Small intestine (tissue), 7 donors: Measurements from ENCODE around the gene AUTS2. TPM values are rescaled to one million over a fixed set of nuclear protein-coding genes. Genes with fewer than 3 reads are reported as not detected.

Experiments
- DNase-seq, 2 donors: peaks; one replicate each; pipeline versions ENCODE4 v3.0.0 to v3.0.0-alpha.2; 2013
- FAIRE-seq: peaks from 2 replicates; lab custom pipeline; 2012; peaks lifted over from hg19 to GRCh38; lab: Jason Lieb, UNC
- H3K27ac ChIP-seq, 3 donors: one replicate each; pipeline ENCODE4 v1.5.1; 2013; ENCODE audit warnings: low read length in 2 of 3, mild to moderate bottlenecking in 2 of 3, control low read depth in 1 of 3, inconsistent platforms in 1 of 3, low read depth in 1 of 3, moderate library complexity in 1 of 3
- H3K27me3 ChIP-seq, 3 donors: one replicate each; pipeline ENCODE4 v1.6.1; 2013; ENCODE audit warnings: low read length in 3 of 3, inconsistent platforms in 1 of 3; ENCODE audit not compliant: control insufficient read depth in 3 of 3, insufficient read depth in 3 of 3
- H3K36me3 ChIP-seq, 3 donors: one replicate each; pipeline ENCODE4 v1.6.1; 2013; ENCODE audit warnings: low read length in 3 of 3, inconsistent platforms in 1 of 3, low read depth in 1 of 3, mild to moderate bottlenecking in 1 of 3, moderate library complexity in 1 of 3; ENCODE audit not compliant: control insufficient read depth in 3 of 3, insufficient read depth in 2 of 3
- H3K4me1 ChIP-seq, 3 donors: one replicate each; pipeline ENCODE4 v1.6.1; 2013; ENCODE audit warnings: low read length in 2 of 3, inconsistent platforms in 1 of 3, low read depth in 1 of 3, mild to moderate bottlenecking in 1 of 3, moderate library complexity in 1 of 3; ENCODE audit not compliant: control insufficient read depth in 3 of 3, insufficient read depth in 2 of 3
- H3K4me3 ChIP-seq, 3 donors: one replicate each; pipeline ENCODE4 v1.5.1; 2013; ENCODE audit warnings: low read length in 3 of 3, control low read depth in 1 of 3, inconsistent platforms in 1 of 3, low read depth in 1 of 3, mild to moderate bottlenecking in 1 of 3, moderate library complexity in 1 of 3
- H3K9me3 ChIP-seq, 2 donors: one replicate each; pipeline ENCODE4 v1.6.1; 2013; ENCODE audit warnings: low read depth in 1 of 2, low read length in 1 of 2; ENCODE audit not compliant: control insufficient read depth in 2 of 2, insufficient read depth in 1 of 2
- WGBS, 3 donors: extraction: QIAGEN DNeasy Blood & Tissue Kit; methylation state at CpG; one replicate each; pipeline ENCODE4 v1.1.7; 2013; 5-methylcytosine and 5-hydroxymethylcytosine counted together
- polyA plus RNA-seq, 4 donors: library from polyadenylated mRNA; stranded (reverse) in 3 of 4; unstranded in 1 of 4; fragments of 200-250 nt in 3 of 4; fragments of 120-200 nt in 1 of 4; gene quantifications; one replicate each; pipeline versions ENCODE4 v1.2.1 to v1.2.3, GENCODE V29; 2013
- donor health status: healthy with polysubstance abuse.
- donor health status: control.
- donor health status: control.
- donor health status: Bipolar disorder and iron deficiency.
- donor health status: healthy.

Gene AUTS2
- polyA plus RNA-seq, 4 donors, result 4.9 to 43.5 (median 13.6) TPM

GRCh38 chr7:70523249-70523988, 925.1 kb downstream of the AUTS2 start:
- Histone ChIP-seq H3K36me3 (peaks cover 0 to 3% (median 0%) of the 10 kb centered on the region in 3 donors), H3K9me3 (no peaks in the 10 kb centered on the region), H3K4me1 (no peaks in the 10 kb centered on the region), H3K4me3 (no peak overlapping the region), H3K27me3 (no peaks in the 10 kb centered on the region), H3K27ac (no peak overlapping the region)
- DNase-seq (no peak), FAIRE-seq (no peak)
- WGBS, 3 donors, result 84 to 95% (median 90%) methylated on average over 8 of the region's 8 CpGs

- Histone ChIP-seq H3K27ac (no peak overlapping the region), H3K4me1 (no peaks in the 10 kb centered on the region), H3K36me3 (peaks cover 0 to 3% (median 0%) of the 10 kb centered on the region in 3 donors), H3K27me3 (no peaks in the 10 kb centered on the region), H3K9me3 (no peaks in the 10 kb centered on the region), H3K4me3 (no peak overlapping the region)
- 91 to 96% (median 94%) methylated on average over 2 of the region's 2 CpGs for WGBS, 3 donors
- no peak for DNase-seq
- no peak for FAIRE-seq
Measured at GRCh38 chr7:70523989-70524351, 925.7 kb downstream of the AUTS2 start.

- no peaks in the 10 kb centered on the region for H3K4me1 ChIP-seq
- DNase-seq, result no peak
- no peak overlapping the region for H3K27ac ChIP-seq
- no peaks in the 10 kb centered on the region for H3K27me3 ChIP-seq
- H3K36me3 ChIP-seq, result peaks cover 0 to 3% (median 0%) of the 10 kb centered on the region in 3 donors
- WGBS, 3 donors, result 74 to 87% (median 86%) methylated on average over 5 of the region's 5 CpGs
- H3K9me3 ChIP-seq, result no peaks in the 10 kb centered on the region
- FAIRE-seq, result no peak
- no peak overlapping the region for H3K4me3 ChIP-seq
Measured at GRCh38 chr7:70525991-70526390, 927.7 kb downstream of the AUTS2 start.

- Histone ChIP-seq H3K27ac (no peak overlapping the region), H3K36me3 (peaks cover 0 to 3% (median 0%) of the 10 kb centered on the region in 3 donors), H3K4me1 (no peaks in the 10 kb centered on the region), H3K4me3 (no peak overlapping the region), H3K27me3 (no peaks in the 10 kb centered on the region), H3K9me3 (no peaks in the 10 kb centered on the region)
- FAIRE-seq, result no peak
- 66 to 68% (median 66%) methylated on average over 3 of the region's 3 CpGs for WGBS, 3 donors
- DNase-seq, result no peak
Measured at GRCh38 chr7:70527520-70528115, 929.3 kb downstream of the AUTS2 start.

GRCh38 chr7:70529436-70529835, 931.2 kb downstream of the AUTS2 start:
- Histone ChIP-seq H3K27me3 (no peaks in the 10 kb centered on the region), H3K9me3 (no peaks in the 10 kb centered on the region), H3K36me3 (peaks cover 0 to 3% (median 0%) of the 10 kb centered on the region in 3 donors), H3K27ac (no peak overlapping the region), H3K4me3 (no peak overlapping the region), H3K4me1 (no peaks in the 10 kb centered on the region)
- WGBS, 3 donors, result 85 to 91% (median 91%) methylated on average over 5 of the region's 5 CpGs
- DNase-seq (no peak), FAIRE-seq (no peak)

GRCh38 chr7:70529914-70530585, 931.8 kb downstream of the AUTS2 start:
- FAIRE-seq (no peak), DNase-seq (no peak)
- 83 to 85% (median 84%) methylated on average over 8 of the region's 8 CpGs for WGBS, 3 donors

GRCh38 chr7:70533614-70534013, 935.3 kb downstream of the AUTS2 start:
- Histone ChIP-seq H3K27ac (no peak overlapping the region), H3K4me3 (no peak overlapping the region), H3K9me3 (no peaks in the 10 kb centered on the region), H3K4me1 (no peaks in the 10 kb centered on the region), H3K36me3 (no peaks in the 10 kb centered on the region), H3K27me3 (no peaks in the 10 kb centered on the region)
- DNase-seq (no peak), FAIRE-seq (no peak)
- WGBS, 3 donors, result 88 to 90% (median 89%) methylated on average over 2 of the region's 2 CpGs

More at GRCh38 chr7:70529914-70530585, 931.8 kb downstream of the AUTS2 start:
- Histone ChIP-seq H3K27ac (no peak overlapping the region), H3K27me3 (no peaks in the 10 kb centered on the region), H3K9me3 (no peaks in the 10 kb centered on the region), H3K4me3 (no peak overlapping the region), H3K4me1 (no peaks in the 10 kb centered on the region), H3K36me3 (peaks cover 0 to 3% (median 0%) of the 10 kb centered on the region in 3 donors)

- Histone ChIP-seq H3K27ac (no peak overlapping the region), H3K9me3 (no peaks in the 10 kb centered on the region), H3K27me3 (no peaks in the 10 kb centered on the region), H3K4me3 (no peak overlapping the region), H3K4me1 (no peaks in the 10 kb centered on the region), H3K36me3 (no peaks in the 10 kb centered on the region)
- FAIRE-seq, result no peak
- no peak for DNase-seq
Measured at GRCh38 chr7:70539205-70539604, 940.9 kb downstream of the AUTS2 start.
